GM12891 (cell line): ENCODE data around the gene RCCD1.

ENCODE experiments used
- POLR2A ChIP-seq: IDR thresholded peaks from 2 replicates; pipeline ENCODE4 v1.6.1; 2011; ENCODE audit warnings: low read depth, low read length, control low read depth
- POLR2AphosphoS5 ChIP-seq: IDR thresholded peaks from 2 replicates; pipeline ENCODE4 v1.6.1; 2011; ENCODE audit warnings: low read depth, low read length, control low read depth
- SPI1 ChIP-seq: IDR thresholded peaks from 2 replicates; pipeline ENCODE4 v1.6.1; 2011; ENCODE audit warnings: low read depth, low read length, control low read depth
- TAF1 ChIP-seq: IDR thresholded peaks from 2 replicates; pipeline ENCODE4 v1.6.1; 2011; ENCODE audit warnings: low read depth, low read length, control low read depth

DNA sequence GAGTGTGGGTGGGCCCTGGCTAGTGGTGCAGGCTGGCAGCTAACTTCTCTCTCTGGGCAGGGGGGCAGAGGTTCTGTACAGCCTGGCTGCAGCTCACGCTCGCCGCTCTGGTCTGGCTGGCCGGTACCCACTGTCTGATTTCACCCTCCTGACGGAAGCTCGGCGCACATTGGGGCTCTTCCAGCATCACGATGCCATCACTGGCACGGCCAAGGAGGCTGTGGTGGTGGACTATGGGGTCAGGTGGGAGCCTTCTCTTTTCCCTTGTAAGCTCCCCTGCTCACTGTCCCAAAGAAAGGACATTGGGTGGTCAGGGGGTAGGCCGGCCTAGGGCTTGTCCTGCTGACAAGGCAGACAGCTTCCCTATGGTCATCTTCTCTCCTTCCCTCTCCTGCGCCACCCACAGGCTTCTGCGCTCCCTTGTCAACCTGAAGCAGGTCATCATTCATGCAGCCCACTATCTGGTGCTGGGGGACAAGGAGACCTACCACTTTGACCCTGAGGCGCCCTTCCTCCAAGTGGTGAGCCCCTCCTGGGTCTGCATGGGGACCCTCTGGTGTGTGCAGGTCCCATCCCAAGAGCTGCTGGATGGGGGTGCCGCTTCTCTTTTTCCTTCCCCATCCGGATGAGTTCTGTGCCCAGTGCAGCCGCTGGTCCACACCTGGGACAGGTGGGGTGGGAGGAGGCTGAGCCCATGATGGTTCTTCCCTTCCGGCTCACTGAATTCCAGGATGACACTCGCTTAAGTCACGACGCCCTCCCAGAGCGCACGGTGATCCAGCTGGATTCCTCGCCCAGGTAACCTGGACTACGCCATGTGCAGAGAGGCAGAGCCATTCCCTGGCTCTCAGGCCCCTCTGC lies 44.0 kb upstream of the RCCD1 start:
- no peak for TF ChIP-seq POLR2A
- TF ChIP-seq TAF1, result no peak
- no peak for TF ChIP-seq POLR2AphosphoS5
- TF ChIP-seq SPI1, result no peak
